ENCODE results near the gene LY6G6D.

DNA sequence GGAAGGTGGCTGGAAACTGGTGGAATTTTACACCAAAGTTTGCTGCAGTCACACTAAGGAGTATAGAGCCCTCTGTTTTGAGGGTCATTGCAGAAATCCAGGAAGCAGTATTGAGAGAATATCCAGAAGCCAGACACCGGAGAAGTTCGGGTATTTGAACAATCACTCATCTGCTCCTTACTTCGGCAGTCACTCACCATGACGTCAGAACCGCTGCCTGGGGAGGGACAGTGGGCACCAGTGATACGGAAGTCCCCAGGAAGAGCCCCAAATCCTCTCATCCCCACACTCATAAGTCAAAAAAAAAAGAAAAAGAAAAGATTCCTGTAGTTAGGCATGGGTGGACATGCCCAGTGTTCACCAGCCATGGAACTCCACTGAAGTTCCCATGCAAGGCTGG is 38.2 kb upstream of the LY6G6D start:
- TF ChIP-seq EZH2 (IDR thresholded peaks at IDR 0.05; ENCODE audit: low read length, missing control alignments), result no peak
- TF ChIP-seq, protein P1, sequence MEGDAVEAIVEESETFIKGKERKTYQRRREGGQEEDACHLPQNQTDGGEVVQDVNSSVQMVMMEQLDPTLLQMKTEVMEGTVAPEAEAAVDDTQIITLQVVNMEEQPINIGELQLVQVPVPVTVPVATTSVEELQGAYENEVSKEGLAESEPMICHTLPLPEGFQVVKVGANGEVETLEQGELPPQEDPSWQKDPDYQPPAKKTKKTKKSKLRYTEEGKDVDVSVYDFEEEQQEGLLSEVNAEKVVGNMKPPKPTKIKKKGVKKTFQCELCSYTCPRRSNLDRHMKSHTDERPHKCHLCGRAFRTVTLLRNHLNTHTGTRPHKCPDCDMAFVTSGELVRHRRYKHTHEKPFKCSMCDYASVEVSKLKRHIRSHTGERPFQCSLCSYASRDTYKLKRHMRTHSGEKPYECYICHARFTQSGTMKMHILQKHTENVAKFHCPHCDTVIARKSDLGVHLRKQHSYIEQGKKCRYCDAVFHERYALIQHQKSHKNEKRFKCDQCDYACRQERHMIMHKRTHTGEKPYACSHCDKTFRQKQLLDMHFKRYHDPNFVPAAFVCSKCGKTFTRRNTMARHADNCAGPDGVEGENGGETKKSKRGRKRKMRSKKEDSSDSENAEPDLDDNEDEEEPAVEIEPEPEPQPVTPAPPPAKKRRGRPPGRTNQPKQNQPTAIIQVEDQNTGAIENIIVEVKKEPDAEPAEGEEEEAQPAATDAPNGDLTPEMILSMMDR (conservative IDR thresholded peaks at IDR 0.05 in 1 of 2, IDR thresholded peaks at IDR 0.05 in 1 of 2; ENCODE audit: low read depth in 1 of 2, low read length in 2 of 2), result no peak

Data from fibroblast of lung (primary cell).